HG03108 (cell line): ENCODE data around the gene MEPE.

Experiments used
- ATAC-seq: cut with Tn5 transposase; IDR thresholded peaks from one replicate; pipeline ENCODE4 v1.9.1; 2021; ENCODE audit warnings: moderate library complexity; ENCODE audit not compliant: unreplicated experiment

MEPE gene

DNA sequence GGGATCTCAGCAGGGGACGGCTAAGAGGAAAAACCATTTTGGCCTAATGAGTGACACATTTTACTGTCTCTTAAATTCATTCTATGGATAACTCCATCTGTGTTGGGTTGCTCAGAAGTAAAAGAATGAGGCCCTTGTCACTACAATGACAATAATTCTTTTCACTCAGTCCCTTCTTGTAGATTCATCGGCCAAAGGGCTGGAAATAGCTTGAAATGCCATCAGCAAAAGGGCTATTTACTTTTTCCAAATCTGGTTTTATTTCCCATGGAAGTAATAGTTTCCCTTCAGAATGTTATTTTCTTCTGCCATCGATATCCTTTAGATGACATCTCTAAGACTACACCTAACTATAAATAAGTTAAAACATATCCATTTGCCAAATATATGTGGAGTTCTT is 7.4 kb downstream of the MEPE start:
- ATAC-seq, result no peak

DNA sequence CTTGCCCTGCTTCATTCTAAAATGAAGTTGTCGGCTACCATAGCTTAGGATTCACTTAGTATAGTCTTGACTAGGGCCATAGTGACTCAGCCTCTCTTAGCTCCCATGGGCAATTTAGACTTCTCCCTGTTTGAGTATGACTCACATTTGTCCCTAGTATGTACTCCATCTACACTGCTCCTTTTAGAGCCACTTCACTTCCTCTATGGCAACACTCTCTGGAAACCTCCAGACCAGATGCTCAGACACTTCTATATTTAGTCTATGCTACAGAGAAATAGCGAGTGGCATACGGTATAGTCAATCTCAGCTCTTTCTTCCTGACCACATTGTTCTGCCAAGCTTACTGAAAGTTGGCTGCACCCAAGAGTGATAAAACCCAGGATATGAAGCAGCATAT is 11.2 kb downstream of the MEPE start:
- no peak for ATAC-seq

DNA sequence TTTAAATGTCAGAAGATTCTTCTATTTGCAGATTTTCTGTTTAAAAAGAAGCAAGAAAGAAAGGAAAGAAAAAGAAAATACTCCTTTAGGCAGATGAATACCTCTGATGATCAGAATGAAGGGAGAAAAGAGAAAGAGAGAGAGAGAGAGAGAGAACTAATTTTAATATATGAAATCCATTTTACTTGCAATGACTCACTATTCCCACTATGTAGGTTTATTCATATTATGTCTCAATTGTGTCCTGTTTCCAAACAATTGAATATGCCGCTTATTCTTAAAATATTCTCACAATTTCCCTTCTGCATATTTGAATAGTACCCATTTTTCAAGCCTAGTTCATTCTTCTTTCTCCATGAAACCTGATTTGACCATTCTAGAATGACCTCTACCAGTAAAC is 11.7 kb downstream of the MEPE start:
- ATAC-seq, result no peak

DNA sequence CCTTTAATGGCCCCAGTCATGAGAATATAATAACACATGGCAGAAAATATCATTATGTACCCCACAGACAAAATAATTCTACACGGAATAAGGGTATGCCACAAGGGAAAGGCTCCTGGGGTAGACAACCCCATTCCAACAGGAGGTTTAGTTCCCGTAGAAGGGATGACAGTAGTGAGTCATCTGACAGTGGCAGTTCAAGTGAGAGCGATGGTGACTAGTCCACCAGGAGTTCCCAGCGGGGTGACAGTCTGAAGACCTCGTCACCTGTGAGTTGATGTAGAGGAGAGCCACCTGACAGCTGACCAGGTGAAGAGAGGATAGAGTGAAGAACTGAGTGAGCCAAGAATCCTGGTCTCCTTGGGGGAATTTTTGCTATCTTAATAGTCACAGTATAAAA is 13.5 kb downstream of the MEPE start:
- no peak for ATAC-seq

DNA sequence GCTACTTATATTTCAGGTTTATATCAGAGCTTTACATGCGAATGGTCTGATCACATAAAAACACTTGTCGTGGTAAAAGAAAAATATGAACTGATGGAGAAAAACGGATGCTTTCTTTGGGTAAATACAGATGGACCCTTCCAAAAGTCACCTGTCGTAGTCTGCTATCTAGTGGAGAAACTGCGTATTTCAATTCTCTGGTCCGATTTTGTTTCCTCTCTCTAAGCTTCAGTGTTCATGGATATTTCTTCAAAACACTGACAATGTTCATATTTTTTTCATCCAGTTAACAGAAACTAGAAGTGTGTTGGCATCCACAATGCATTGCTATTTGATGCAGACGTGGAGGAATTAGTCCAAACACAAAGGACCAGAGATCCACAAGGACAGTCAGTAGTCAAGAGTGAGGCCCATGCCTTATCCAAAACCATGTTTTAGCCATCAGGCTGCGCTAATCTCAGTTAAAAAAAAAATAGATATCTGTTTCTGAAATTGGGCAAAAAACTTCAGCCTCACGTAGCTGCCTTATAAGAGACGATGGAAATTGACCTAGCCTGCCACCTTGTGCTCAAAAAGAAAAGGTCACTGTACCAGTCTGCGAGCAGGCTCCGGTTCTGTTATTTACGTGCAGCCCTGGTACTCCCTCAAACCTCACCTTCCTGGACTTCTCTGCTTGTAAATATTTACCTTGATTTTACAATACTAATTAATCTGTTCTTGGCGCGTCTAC is 16.0 kb downstream of the MEPE start:
- peak; percentile 77 for ATAC-seq

DNA sequence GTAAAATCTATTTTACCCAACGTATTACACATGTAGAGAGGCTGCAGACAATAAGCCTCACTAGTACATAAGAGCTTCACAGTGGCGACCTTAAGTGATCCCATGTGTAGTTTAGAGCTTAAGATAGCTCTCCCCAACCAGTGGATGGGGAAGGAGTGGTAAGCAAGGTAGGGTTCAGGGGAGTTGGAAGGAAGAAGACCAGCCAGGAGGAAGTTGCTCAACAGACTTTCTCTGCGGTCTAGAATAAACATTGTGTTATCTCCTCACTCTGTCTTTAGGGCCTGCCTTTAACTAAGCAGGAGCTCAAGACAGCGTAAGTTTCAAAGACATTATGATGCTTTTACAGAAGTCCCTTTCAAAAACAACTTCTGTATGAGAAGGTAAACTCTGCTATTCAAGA is 16.8 kb downstream of the MEPE start:
- no peak for ATAC-seq

DNA sequence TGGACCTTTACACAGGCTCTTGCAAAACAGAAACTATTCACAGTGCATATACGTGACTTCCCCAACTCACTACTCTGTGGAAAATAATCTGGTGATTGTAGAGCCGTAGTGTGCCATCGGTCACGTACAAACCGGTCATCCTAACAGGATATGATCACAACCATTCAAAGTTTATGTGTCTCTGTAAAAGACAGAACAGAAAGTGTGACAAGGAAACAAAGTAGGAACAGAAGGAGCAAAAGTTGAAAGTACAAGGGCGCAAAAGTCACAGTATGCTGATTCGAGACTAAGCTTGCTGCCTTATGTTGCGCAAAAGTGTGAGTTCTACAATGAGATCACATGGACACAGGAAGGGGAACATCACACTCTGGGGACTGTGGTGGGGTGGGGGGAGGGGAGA is 18.6 kb downstream of the MEPE start:
- no peak for ATAC-seq

DNA sequence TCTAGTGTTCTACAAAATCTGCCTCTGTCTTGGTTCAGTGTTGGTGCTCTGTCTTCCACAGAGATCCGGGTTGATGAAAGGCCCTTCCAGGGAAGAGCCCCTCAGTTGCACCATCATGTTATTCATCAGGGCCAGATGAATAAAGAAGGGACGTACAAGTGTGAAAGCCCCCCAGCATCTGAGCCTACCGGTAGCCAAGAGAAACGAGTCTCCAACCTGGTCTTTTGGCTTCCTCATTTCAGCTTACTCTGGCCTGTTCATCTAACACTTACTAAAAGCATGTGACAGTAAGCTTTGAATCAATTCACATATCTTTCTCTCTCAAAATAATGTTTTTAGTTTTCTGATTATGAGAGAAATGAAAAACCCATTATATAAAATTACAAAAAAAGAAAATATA is 19.2 kb downstream of the MEPE start:
- no peak for ATAC-seq

DNA sequence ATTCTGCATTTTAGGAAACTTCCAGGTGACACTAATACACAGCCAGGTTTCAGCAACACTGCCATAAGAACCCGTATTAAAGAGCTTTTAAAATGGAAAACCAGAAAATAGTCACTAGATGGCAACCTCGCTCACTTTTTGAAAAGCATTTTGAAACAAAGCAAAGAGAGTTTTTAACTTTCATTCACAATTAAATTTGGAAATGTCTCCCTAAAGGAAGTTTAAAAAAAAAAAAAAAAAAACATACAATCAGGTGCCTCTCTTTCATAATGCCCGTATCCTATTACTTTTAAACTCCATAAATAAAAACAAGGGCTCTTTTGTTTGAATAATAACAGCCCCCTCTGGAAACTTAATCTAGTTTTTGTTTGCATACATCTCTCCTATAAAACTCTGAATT is 20.3 kb downstream of the MEPE start:
- ATAC-seq, result no peak

DNA sequence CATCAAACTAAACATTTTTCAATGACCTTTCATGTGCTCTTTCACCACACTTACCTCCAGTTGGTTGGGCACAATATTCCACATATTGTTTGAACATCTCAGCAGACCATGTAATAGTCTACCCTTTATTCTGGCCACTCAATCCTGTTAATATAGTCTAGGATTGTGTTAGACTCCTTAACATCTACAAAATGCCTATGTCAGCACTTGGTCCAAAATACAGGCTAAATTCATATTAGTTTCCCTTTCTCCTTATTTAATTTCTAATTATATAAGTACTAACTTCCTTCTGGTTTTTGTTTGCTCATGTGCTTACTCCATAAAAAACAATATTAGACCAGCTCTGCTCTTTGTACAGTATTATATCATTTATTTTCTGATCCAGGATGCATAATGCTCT is 21.1 kb downstream of the MEPE start:
- no peak for ATAC-seq

DNA sequence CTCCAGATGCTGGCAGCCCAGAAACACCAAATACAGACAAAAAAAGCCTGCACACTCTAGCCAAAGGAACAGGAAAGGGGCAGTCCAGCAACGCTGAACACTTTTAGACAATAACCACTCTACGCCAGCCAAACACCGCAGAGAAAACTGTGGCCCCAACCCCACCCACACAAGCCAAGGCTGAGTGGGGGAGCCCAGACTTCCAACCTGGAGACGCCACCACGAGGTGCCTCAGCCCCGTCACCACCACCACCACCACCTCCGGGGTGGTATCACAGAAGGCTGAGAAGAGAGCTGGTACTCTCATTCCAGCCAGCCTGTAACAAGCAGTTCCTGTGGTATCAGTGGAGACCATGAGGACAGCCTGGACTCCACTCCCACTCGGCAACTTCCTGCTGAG is 22.8 kb downstream of the MEPE start:
- no peak for ATAC-seq

DNA sequence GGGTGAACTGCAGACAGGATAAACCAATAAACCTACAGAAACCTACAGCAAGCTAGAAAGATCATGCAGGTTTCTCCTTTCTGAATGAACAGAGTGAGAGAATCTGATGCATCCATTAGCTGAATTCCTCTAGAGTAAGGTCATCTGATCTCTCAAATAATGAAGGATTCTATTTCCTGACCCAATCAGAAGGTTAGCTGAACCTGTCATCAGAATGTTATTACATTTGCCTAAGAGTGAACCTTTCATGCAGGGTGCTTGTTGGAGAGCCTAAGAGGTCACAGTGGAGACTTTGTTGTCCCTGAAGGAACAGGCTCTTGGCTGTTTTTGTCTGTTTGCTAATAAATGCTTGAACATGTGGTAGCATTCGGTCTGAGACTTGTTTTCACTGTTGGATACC is 24.0 kb downstream of the MEPE start:
- ATAC-seq, result no peak

DNA sequence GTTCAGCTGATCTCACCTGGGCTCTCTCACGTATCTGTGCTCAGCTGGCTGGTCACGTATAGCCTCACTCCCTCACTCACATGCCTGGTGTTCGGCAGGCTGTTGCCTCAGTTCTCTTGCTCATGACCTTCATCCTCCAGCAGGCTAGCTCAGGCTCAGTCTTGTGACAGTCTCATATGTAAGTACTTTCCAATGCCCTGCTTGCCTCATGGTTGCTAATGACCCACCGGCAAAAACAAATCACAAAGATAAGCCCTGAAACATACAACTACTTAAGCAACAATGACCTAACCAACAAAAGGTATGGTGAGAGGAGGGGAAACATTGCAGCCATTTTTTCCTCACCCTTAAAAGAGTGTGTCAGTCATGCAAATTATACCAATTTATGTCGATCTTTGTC is 25.0 kb downstream of the MEPE start:
- ATAC-seq, result no peak

DNA sequence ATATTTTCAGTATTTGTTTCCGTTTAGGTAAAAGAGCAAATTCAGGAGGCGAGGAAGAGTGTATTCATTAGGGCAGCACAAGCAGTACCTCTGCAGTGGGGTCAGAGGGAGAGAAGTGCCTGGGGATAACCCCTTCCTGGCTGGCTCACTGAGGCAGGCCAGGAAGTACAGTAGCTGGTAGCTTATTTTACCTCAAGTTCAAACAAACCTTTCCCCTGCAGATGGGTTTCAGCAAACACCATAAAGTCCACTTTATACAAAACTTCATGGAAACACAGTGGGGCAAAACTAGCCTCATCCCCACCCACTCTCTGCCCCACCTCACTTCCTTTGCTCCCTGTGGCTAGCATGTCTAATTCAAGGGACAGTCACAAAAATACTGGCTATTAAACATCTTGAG is 29.5 kb downstream of the MEPE start:
- ATAC-seq, result no peak

DNA sequence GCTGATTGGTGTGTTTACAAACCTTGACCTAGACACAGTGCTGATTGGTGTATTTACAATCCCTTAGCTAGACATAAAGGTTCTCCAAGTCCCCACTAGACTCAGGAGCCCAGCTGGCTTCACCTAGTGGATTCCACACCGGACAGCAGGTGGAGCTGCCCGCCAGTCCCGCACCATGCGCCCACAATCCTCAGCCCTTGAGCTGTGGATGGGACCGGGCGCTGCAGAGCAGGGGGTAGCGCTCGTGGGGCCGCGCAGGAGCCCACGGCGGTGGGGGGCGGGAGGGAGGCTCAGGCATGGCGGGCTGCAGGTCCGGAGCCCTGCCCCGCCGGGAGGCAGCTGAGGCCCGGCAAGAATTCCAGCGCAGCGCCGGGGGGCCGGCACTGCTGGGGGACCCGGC is 30.7 kb downstream of the MEPE start:
- ATAC-seq, result no peak

DNA sequence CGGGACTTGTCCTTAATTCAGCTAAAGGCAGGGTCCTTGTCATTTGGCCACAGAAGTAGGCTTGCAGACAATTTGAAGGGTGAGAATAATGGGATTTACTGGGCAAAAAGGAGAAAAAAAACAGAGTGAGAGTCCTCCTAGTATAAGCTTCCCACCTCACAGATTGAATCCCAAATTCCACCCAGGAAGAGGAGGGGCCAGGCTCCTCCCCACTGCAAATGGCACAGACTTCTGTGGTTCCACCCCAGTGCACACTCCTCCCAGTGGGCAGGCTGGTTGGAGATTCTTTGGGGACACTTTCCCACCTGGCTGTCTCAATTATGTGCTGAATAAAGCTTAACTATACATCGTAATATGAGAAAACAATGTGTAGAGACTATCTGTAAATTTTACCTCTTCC is 31.6 kb downstream of the MEPE start:
- no peak for ATAC-seq

DNA sequence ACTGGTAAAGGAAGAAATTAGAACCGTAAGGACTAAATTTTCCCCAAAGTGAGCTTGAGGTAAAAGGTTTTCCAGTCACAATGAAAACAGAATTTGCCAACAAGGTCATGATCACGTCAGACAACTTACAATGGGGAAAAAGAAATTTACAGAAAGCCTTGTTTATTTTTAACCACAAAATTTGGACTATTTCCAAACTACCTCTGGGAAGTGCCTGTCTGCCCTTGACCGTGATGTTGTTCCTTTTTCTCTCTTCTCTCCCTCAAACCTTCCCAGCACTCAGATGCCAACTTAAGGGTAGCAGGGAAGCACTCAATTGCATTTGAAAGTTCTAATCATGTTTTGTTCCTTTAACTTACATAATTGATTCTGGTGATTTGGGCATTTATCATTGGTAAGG is 32.5 kb downstream of the MEPE start:
- ATAC-seq, result no peak

DNA sequence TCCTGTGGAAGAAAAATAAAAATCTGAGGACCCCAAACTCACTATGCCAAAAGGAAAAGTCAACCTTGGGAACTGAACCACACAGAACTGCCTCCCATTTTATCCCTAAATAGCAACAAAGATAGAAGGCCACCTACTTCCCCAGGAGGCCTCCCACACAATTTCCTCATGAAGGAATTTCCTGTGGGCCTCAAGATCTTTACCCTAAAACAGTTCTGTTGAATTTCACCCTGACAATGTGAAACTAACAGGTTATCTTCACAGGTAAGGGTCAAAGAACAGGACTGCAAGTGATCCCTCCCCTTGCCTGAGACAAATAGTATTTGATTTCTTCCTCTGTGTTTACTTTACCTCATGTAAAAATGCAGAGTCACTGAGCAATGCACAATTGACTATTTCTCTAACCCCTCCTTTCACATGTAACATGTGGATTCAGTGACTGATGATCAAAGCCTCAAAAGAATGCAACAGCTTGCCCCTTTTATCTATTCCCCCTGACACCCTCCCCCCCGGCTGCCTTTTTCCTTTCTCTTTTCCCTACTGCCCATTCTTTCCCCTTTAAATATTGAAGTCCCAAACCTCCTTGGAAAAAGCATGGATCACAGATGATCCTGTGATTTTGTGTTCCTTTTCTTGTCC is 33.3 kb downstream of the MEPE start:
- ATAC-seq, result no peak

DNA sequence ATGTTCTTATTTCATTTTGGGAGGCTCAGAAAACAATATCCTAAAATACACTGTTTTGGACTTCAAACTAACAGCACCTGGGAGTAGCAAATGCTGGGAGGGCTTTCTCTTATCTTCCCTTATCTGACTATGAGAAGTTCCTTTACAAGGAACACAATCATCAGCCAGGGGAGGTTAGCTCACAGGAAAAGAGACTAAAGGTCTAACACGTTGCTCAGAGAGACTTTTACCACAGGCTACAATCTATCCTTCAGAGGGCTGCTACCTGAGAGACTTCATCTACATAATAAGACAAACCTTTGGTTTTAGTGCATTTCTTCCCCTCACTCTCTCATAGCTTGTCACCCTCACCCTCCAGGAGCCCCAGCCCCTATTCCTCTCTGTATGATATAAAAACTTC is 35.8 kb downstream of the MEPE start:
- no peak for ATAC-seq

DNA sequence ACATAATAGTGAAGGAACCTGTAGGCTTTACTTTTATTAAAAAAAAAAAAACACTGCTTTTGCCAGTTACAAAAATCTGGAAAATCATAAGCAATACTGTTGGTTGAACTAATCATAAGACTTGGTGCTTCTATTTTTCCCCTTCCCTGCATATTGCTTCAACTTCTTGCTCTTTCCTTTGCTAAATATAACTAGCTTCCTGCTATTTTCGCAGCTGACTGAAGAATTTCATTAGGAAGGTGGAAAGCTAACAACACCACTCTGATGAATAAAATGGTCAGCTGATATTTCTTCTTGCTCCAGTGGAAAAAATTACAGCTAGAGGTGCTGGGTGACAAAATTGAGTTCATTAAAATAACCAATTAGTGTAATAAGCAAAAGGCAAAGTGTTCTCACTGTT is 39.3 kb downstream of the MEPE start:
- ATAC-seq, result no peak

DNA sequence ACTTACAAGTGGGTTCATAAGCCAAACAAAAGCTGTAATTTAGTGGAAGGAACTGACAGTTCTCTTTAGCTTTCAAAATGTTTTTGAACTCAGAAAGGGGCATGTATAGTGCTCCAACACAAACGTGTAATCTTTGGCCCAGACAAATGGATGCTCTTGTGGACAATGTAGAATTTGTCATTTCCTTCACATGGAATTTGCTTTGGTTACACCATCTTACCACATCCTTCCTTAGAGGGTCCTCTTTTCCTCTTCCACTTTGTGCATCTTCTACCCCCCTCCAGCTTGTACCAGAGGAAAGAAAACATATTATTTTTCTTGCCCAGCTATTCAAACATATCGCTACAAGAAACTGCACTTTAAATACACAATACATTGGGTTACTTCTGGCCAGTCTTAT is 42.4 kb downstream of the MEPE start:
- no peak for ATAC-seq

DNA sequence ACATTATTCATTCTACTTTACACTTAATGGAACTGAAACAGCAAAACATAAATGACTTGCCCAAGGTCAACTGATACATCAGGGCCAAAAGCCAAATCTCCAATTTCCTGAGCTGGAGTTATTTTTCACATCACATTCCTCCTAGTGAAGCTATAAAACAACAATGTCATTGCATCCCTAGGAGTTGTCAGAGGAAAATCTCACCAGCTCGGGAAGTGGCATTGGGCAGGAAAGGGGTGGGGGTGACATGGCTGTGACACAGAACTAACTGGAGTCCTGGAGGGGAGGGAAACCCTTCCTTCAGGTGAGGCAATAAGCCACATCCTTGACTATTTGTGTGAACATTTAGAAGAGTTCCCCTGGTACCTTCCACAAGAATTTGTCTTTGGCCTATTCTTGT is 47.3 kb downstream of the MEPE start:
- no peak for ATAC-seq

DNA sequence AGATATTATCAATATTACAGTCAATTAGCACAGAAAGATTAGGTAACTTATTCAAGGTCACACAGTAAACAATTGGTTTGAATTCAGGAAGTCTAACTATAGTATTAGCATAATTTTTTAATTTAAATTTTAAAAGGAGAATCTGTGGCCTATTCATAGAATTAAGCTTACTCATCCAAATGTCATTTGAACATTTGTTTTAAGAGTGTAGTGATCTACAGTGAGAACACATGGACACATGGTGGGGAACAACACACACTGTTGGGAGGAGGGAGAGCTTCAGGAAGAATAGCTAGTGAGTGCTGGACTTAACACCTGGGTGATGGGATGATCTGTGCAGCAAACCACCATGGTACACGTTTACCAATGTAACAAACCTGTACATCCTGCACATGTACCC is 48.3 kb downstream of the MEPE start:
- ATAC-seq, result no peak
